ENCODE results near the gene RALA. TPM values are rescaled to one million over a fixed set of nuclear protein-coding genes. Genes with fewer than 3 reads are reported as not detected.

Gene RALA
- total RNA-seq, 4 donors from 2014 or later, result 5.4 to 29.8 (median 17.9) TPM

DNA sequence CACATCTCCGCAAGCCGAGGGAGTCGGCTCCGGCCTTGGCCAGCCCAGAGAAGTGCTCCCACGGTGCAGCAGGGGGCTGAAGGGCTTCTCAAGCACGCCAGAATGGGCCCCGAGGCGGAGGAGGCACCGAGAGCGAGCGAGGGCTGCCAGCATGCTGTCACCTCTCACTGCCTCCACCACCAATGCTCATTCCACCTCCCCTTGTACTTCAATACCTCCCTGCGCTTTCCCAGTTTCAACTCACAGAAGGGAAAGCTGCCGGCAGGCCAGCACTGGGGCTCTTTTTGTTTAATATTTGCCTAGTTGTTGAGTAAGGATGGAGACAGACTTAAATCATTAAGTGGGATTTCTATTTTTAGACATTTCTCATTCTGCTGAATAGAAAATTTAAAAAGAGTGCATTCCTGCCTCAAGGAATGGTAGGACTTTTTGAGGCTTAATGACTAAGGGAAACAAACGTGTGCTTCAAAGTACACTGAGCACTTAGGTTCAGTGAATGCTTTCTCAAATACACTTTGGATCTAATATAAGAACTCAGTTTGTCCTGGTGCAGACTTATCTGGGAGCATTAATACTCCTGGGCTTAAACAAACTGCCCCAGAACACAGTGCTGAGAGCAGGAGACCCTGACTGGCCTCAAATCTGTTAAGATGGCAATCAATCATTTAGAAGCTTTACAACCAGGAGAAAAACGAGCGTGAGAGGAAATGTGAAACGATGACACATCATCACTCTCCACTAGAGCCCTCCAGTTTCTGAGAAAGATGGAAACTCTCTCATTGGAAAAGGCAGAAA is 131.2 kb downstream of the RALA start:
- TF ChIP-seq CTCF (IDR thresholded peaks at IDR 0.05) (no peak), POLR2A (IDR thresholded peaks at IDR 0.05) (no peak), POLR2AphosphoS5 (IDR thresholded peaks at IDR 0.05) (no peak), EP300 (IDR thresholded peaks at IDR 0.05; ENCODE audit: low read depth) (no peak)
- DNase-seq, result no peak
- Histone ChIP-seq H3K27ac (no peak overlapping the region), H3K9me3 (no peaks in the 10 kb centered on the region), H3K36me3 (no peaks in the 10 kb centered on the region), H3K27me3 (no peaks in the 10 kb centered on the region), H3K4me1 (peaks cover 0 to 5% (median 0%) of the 10 kb centered on the region in 4 donors), H3K4me3 (no peak overlapping the region)
- in situ Hi-C loops (cut with MboI; ENCODE audit: low pct_ligation_motif_present in 1 of 4, low pct_unique_long_range_greater_than_20kb in 1 of 4, low sequenced_read_pairs in 3 of 4), result no loop called here
- intact Hi-C loops (cut with DNase I; ENCODE audit: low total_unique reads), result no loop called here
- 51 to 81% methylated on average over 4 to 17 of the region's 17 CpGs for WGBS, 2 donors (ENCODE audit: low coverage in 1 of 2)

GRCh38 chr7:39757604-39758003 is 134.2 kb downstream of the RALA start:
- in situ Hi-C loops (cut with MboI; ENCODE audit: low pct_ligation_motif_present in 1 of 4, low pct_unique_long_range_greater_than_20kb in 1 of 4, low sequenced_read_pairs in 3 of 4) (no loop called here), intact Hi-C loops (cut with DNase I; ENCODE audit: low total_unique reads) (no loop called here)
- WGBS, 2 donors (ENCODE audit: low coverage in 1 of 2), result 85 to 89% methylated on average over 3 to 4 of the region's 4 CpGs
- Histone ChIP-seq H3K27me3 (no peaks in the 10 kb centered on the region), H3K9me3 (no peaks in the 10 kb centered on the region), H3K27ac (no peak overlapping the region), H3K4me1 (peaks cover 0 to 5% (median 0%) of the 10 kb centered on the region in 4 donors), H3K36me3 (no peaks in the 10 kb centered on the region), H3K4me3 (no peak overlapping the region)
- TF ChIP-seq POLR2AphosphoS5 (IDR thresholded peaks at IDR 0.05) (no peak), EP300 (IDR thresholded peaks at IDR 0.05; ENCODE audit: low read depth) (no peak), CTCF (IDR thresholded peaks at IDR 0.05) (no peak), POLR2A (IDR thresholded peaks at IDR 0.05) (no peak)
- DNase-seq, result no peak

Other genes starting within 250 kb of the RALA start
- gene YAE1, start 57.2 kb upstream of the RALA start, total RNA-seq, result 10 to 100 TPM in 3 of 4 donors, 1 to 10 TPM in 1; 1.4 to 22.9 (median 13.3) TPM

Measured in transverse colon (tissue), 4 donors.